ENCODE results near the gene DHRSX.
A peak's percentile ranks its signal among the peaks of the same experiment; 100 is the strongest.

The DHRSX gene

GRCh38 chrX:2374086-2374485, 126.7 kb downstream of the DHRSX start:
- H3K4me3 ChIP-seq (ENCODE audit: low read depth, low read length) = no peak overlapping the region
- in situ Hi-C loops (cut with HindIII; ENCODE audit: low pct_ligation_motif_present, low sequenced_read_pairs) = no loop called here
- H3K36me3 ChIP-seq (replicated peaks) = no peaks in the 10 kb centered on the region
- DNase-seq = no peak
- H3K27me3 ChIP-seq (replicated peaks) = no peaks in the 10 kb centered on the region
- no peak overlapping the region for H3K27ac ChIP-seq
- TF ChIP-seq CTCF (IDR thresholded peaks at IDR 0.05; ENCODE audit: low read depth, low read length, missing control alignments) = no peak

- in situ Hi-C loops (cut with HindIII; ENCODE audit: low pct_ligation_motif_present, low sequenced_read_pairs) = no loop called here
- no peak for TF ChIP-seq CTCF (IDR thresholded peaks at IDR 0.05; ENCODE audit: low read depth, low read length, missing control alignments)
- Histone ChIP-seq H3K36me3 (replicated peaks) (no peaks in the 10 kb centered on the region), H3K27me3 (replicated peaks) (no peaks in the 10 kb centered on the region), H3K4me3 (ENCODE audit: low read depth, low read length) (no peak overlapping the region), H3K27ac (no peak overlapping the region)
- DNase-seq = no peak
Measured at GRCh38 chrX:2373615-2374014, 127.2 kb downstream of the DHRSX start.

GRCh38 chrX:2371026-2371711, 129.6 kb downstream of the DHRSX start:
- peak overlapping the region; percentile 35 for H3K4me3 ChIP-seq (ENCODE audit: low read depth, low read length)

GRCh38 chrX:2370456-2370855, 130.3 kb downstream of the DHRSX start:
- no peak overlapping the region for H3K27ac ChIP-seq
- TF ChIP-seq CTCF (IDR thresholded peaks at IDR 0.05; ENCODE audit: low read depth, low read length, missing control alignments) = no peak
- no peak for DNase-seq
- no peaks in the 10 kb centered on the region for H3K36me3 ChIP-seq (replicated peaks)
- in situ Hi-C loops (cut with HindIII; ENCODE audit: low pct_ligation_motif_present, low sequenced_read_pairs) = no loop called here
- H3K27me3 ChIP-seq (replicated peaks) = no peaks in the 10 kb centered on the region
- peak overlapping the region; percentile 24 for H3K4me3 ChIP-seq (ENCODE audit: low read depth, low read length)

More at GRCh38 chrX:2371026-2371711, 129.6 kb downstream of the DHRSX start:
- no peak for DNase-seq
- TF ChIP-seq CTCF (IDR thresholded peaks at IDR 0.05; ENCODE audit: low read depth, low read length, missing control alignments) = no peak
- in situ Hi-C loops (cut with HindIII; ENCODE audit: low pct_ligation_motif_present, low sequenced_read_pairs) = no loop called here
- Histone ChIP-seq H3K27me3 (replicated peaks) (no peaks in the 10 kb centered on the region), H3K36me3 (replicated peaks) (no peaks in the 10 kb centered on the region), H3K27ac (no peak overlapping the region)

GRCh38 chrX:2369206-2369605, 131.6 kb downstream of the DHRSX start:
- H3K36me3 ChIP-seq (replicated peaks) = no peaks in the 10 kb centered on the region
- in situ Hi-C loops (cut with HindIII; ENCODE audit: low pct_ligation_motif_present, low sequenced_read_pairs) = no loop called here
- DNase-seq = no peak

More at GRCh38 chrX:2369206-2369605, 131.6 kb downstream of the DHRSX start:
- no peak overlapping the region for H3K4me3 ChIP-seq (ENCODE audit: low read depth, low read length)
- H3K27me3 ChIP-seq (replicated peaks) = no peaks in the 10 kb centered on the region
- no peak for TF ChIP-seq CTCF (IDR thresholded peaks at IDR 0.05; ENCODE audit: low read depth, low read length, missing control alignments)
- H3K27ac ChIP-seq = no peak overlapping the region

Measured in brain microvascular endothelial cell (primary cell).